GM12878 (cell line): ENCODE measurements around the gene RNF149. TPM values are rescaled to one million over a fixed set of nuclear protein-coding genes. Genes with fewer than 3 reads are reported as not detected.

Source experiments
- ATAC-seq: fragments of 200-7000 bp; cut with Tn5 transposase; 3 replicates; pipeline ENCODE4 v1.9.1; 2020; ENCODE audit warnings: mild to moderate bottlenecking, moderate library complexity
- BruUV-seq: library from RNA; stranded (reverse); fragments of 400-500 nt; replicated peaks from 2 replicates; lab custom pipeline; 2021; lab: Mats Ljungman, UMichigan
- CTCF ChIA-PET: fragments of 300-600 bp; sonication (Branson Sonifier 250); formaldehyde crosslinking; extraction: SDS; loops from one replicate; lab custom pipeline; 2021; ENCODE audit warnings: inconsistent platforms; lab: Yijun Ruan, JAX
- POLR2A ChIA-PET: fragments of 350-600 bp; formaldehyde crosslinking; extraction: SDS; loops from one replicate; lab custom pipeline; 2021; ENCODE audit warnings: inconsistent platforms; lab: Charles Lee
- RAD21 ChIA-PET: fragments of 300-600 bp; sonication (Branson Sonifier 250); formaldehyde crosslinking; loops from one replicate; lab custom pipeline; 2023; ENCODE audit warnings: antibody characterized with exemption; ENCODE audit not compliant: unreplicated experiment; lab: Charles Lee
- SMC1A ChIA-PET: fragments of 300-600 bp; sonication (Branson Sonifier 250); formaldehyde crosslinking; loops from one replicate; lab custom pipeline; 2023; ENCODE audit not compliant: unreplicated experiment, uncharacterized antibody; lab: Charles Lee
- DNase-seq: peaks from one replicate; pipeline ENCODE4 v3.0.0-alpha.2; 2011; ENCODE audit warnings: low read depth, low spot score
- FAIRE-seq: peaks from 3 replicates; lab custom pipeline; 2011; peaks lifted over from hg19 to GRCh38; lab: Jason Lieb, UNC
- H2AFZ ChIP-seq: 2 replicates; pipeline ENCODE4 v1.6.0; 2011; ENCODE audit warnings: low read depth, low read length, control low read depth; ENCODE audit not compliant: control insufficient read depth
- H3K27ac ChIP-seq: 2 replicates; pipeline ENCODE4 v1.5.1; 2011; ENCODE audit warnings: control low read depth; ENCODE audit not compliant: control insufficient read depth, insufficient read depth
- H3K27me3 ChIP-seq, 2 experiments: replicated peaks in 1 of 2; 2 replicates each; pipeline versions ENCODE4 v1.6.0 to v1.6.1; 2011; ENCODE audit warnings: low read length in 1 of 2; ENCODE audit not compliant: control insufficient read depth in 2 of 2, insufficient read depth in 2 of 2
- H3K36me3 ChIP-seq, 2 experiments: 2 replicates each; pipeline ENCODE4 v1.5.1; 2011; ENCODE audit warnings: low read length in 1 of 2; ENCODE audit not compliant: control insufficient read depth in 2 of 2, insufficient read depth in 2 of 2
- H3K4me1 ChIP-seq: 2 replicates; pipeline ENCODE4 v1.6.1; 2011; ENCODE audit warnings: mild to moderate bottlenecking, low read length, moderate library complexity, mixed read lengths; ENCODE audit not compliant: control insufficient read depth, insufficient read depth
- H3K4me2 ChIP-seq: 2 replicates; pipeline ENCODE4 v1.6.0; 2011; ENCODE audit warnings: control low read depth; ENCODE audit not compliant: control insufficient read depth, insufficient read depth
- H3K4me3 ChIP-seq: fragments of 200-600 bp; sonication (generic); 2 replicates; pipeline ENCODE4 v1.5.1; 2016
- H3K79me2 ChIP-seq: 2 replicates; pipeline ENCODE4 v1.6.0; 2011; ENCODE audit warnings: low read length; ENCODE audit not compliant: control insufficient read depth, insufficient read depth
- H3K9ac ChIP-seq: 2 replicates; pipeline ENCODE4 v1.8.0; 2011; ENCODE audit warnings: low read length, control low read depth, mixed read lengths; ENCODE audit not compliant: control insufficient read depth, insufficient read depth
- H3K9me3 ChIP-seq: replicated peaks from 3 replicates; pipeline ENCODE4 v1.5.1; 2011; ENCODE audit warnings: mild to moderate bottlenecking, low read length; ENCODE audit not compliant: control insufficient read depth, insufficient read depth
- H4K20me1 ChIP-seq: 2 replicates; pipeline ENCODE4 v1.6.0; 2011; ENCODE audit not compliant: control insufficient read depth, insufficient read depth
- CEBPB ChIP-seq, 2 experiments: fragments of 150-350 bp in 1 of 2; IDR thresholded peaks; 2 replicates each; pipeline ENCODE4 v1.6.1; 2012 to 2014; ENCODE audit warnings: low read depth in 2 of 2, low read length in 2 of 2, borderline replicate concordance in 1 of 2, inconsistent platforms in 1 of 2
- KDM1A ChIP-seq: fragments of 200-600 bp; sonication (generic); IDR thresholded peaks from 2 replicates; pipeline ENCODE4 v1.6.1; 2016; ENCODE audit warnings: borderline replicate concordance
- MAX ChIP-seq: IDR thresholded peaks from 2 replicates; pipeline ENCODE4 v1.6.1; 2012; ENCODE audit warnings: low read depth, low read length, improper control_type of control experiment
- RBBP5 ChIP-seq: fragments of 200-600 bp; sonication (generic); conservative IDR thresholded peaks from 2 replicates; pipeline ENCODE4 v1.6.1; 2016
- TBL1XR1 ChIP-seq: IDR thresholded peaks from 2 replicates; pipeline ENCODE4 v1.6.1; 2012; ENCODE audit warnings: low read depth, low read length, improper control_type of control experiment
- ZBTB11 ChIP-seq: fragments of 450-650 bp; formaldehyde crosslinking; IDR thresholded peaks from 2 replicates; pipeline ENCODE4 v1.5.0; 2022; ENCODE audit warnings: mild to moderate bottlenecking, missing genetic modification characterization
- ZBTB33 ChIP-seq: fragments of 450-650 bp; IDR thresholded peaks from 2 replicates; pipeline ENCODE4 v1.6.1; 2017; ENCODE audit warnings: mild to moderate bottlenecking
- WGBS: methylation state at CpG from one replicate; pipeline ENCODE4 v1.1.6; 2016; ENCODE audit warnings: low lambda C conversion rate; ENCODE audit not compliant: insufficient replicate concordance, insufficient coverage; ENCODE audit errors: missing lambda C conversion rate; 5-methylcytosine and 5-hydroxymethylcytosine counted together
- in situ Hi-C: fragments of 300-500 bp; cut with MboI; formaldehyde crosslinking; loops from 9 replicates; pipeline ENCODE4 v1.14.3; 2018; ENCODE audit warnings: mixed read lengths
- intact Hi-C: fragments of 100-400 bp; cut with micrococcal nuclease; formaldehyde crosslinking; loops from one replicate; pipeline ENCODE4 v1.14.2; 2022; ENCODE audit not compliant: unreplicated experiment
- polyA plus RNA-seq, 11 experiments: library from polyadenylated mRNA; depleted of rRNA in 4 of 11; unstranded in 6 of 11; stranded (reverse) in 5 of 11; fragments of >200 nt; fragmentation: Nextera tagmentation in 4 of 11; fragmentation: Illumina TruSeq in 1 of 11; extraction: Ambion mirVana in 4 of 11; extraction: Trizol in 1 of 11; gene quantifications; 1 replicate in 1 of 11; 2 replicates in 10 of 11; pipeline versions ENCODE4 v1.2.1 to v1.2.3, GENCODE V29; 2011 to 2016; ENCODE audit warnings: inconsistent platforms in 2 of 11, missing spikeins in 2 of 11, low read depth in 1 of 11
- total RNA-seq, 4 experiments: library from RNA; depleted of rRNA in 3 of 4; stranded (reverse); fragments of >200 nt in 3 of 4; fragmentation: Illumina TruSeq in 1 of 4; extraction: Trizol in 1 of 4; gene quantifications; 2 replicates each; pipeline versions ENCODE4 v1.2.1 to v1.2.3, GENCODE V29; 2013 to 2021

The RNF149 gene
- total and polyA plus RNA-seq, 10 of the 15 experiments (the other 5 are each of a cell fraction or from before 2014, with no cell fraction given): 5.2 to 38.4 (median 16.3) TPM

- TF ChIP-seq ZBTB11 (CRISPR knock-in tag) (no peak), ZBTB33 (no peak), TBL1XR1 (no peak), MAX (no peak), KDM1A (no peak)
Observed at GRCh38 chr2:101297383-101297782, 11.1 kb downstream of the RNF149 start (continued).

GRCh38 chr2:101296371-101296770, 12.1 kb downstream of the RNF149 start:
- 96% methylated on average over 5 of the region's 5 CpGs for WGBS
- Histone ChIP-seq H3K4me1 (peaks cover 10% of the 10 kb centered on the region; the same call in 1 of the 2 replicates), H3K36me3 (peaks cover 0 to 7% of the 10 kb centered on the region in 2 experiments; a peak in 2 of 4 replicates), H4K20me1 (no peaks in the 10 kb centered on the region), H3K4me3 (no peak overlapping the region), H3K27me3 (no peaks in the 10 kb centered on the region), H3K9ac (no peak overlapping the region), H3K27ac (no peak overlapping the region), H3K9me3 (no peaks in the 10 kb centered on the region), H2AFZ (no peak overlapping the region), H3K79me2 (no peaks in the 10 kb centered on the region; the same call in none of the 2 replicates), H3K4me2 (no peak overlapping the region)
- FAIRE-seq (no peak), ATAC-seq (no peak), DNase-seq (no peak)
- CTCF ChIA-PET: interaction anchor here (0.7 to 1.3 kb wide), 3 partner anchors 16 to 192 kb away, joined by 3 to 4 read pairs (median 3); no protein-coding TSS in a partner anchor
- POLR2A ChIA-PET: interaction anchor here (1.3 kb wide), 1 partner anchor 12 kb away, joined by 3 read pairs; the partner anchor contains the start of gene RNF149
- RAD21 ChIA-PET: no interaction called here
- in situ Hi-C loops: loop anchor here (5.0 kb wide), 1 partner anchor 34 kb away; no protein-coding TSS in a partner anchor
- no TSS peak for BruUV-seq
- intact Hi-C loops: no loop called here
- TF ChIP-seq RBBP5 (no peak), CEBPB (IDR thresholded peaks at IDR 0.05; ENCODE audit: borderline replicate concordance in 1 of 2, low read depth in 2 of 2, low read length in 2 of 2) (no peak)
- SMC1A ChIA-PET: no interaction called here
